ENCODE measurements around the gene ARPC2. TPM values are rescaled to one million over a fixed set of nuclear protein-coding genes. Genes with fewer than 3 reads are reported as not detected.

The ARPC2 gene
- total RNA-seq, 2 donors from 2014 or later: 182 to 207 TPM

DNA sequence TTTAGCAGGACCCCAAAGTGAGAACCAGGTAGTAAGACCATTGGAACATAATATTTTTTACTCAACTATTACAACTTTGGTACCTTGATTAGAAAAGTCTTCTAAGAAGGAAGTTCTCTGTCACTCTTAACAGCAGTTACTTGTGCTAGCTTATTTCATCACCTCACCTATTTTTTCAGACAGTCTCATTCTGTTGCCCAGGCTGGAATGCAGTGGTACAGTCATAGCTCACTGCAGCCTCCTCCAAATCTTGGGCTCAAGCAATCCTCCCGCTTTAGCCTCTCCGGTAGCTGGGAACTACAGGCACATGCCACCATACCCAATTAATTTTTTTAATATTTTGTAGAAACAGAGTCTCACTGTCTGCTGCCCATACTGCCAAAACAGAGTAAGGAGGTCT lies 18.0 kb downstream of the ARPC2 start:
- H3K36me3 ChIP-seq: peaks cover under 1 to 6% of the 10 kb centered on the region in 2 donors
- no peak overlapping the region for H3K4me3 ChIP-seq
- H3K4me1 ChIP-seq (replicated peaks): no peaks in the 10 kb centered on the region
- 94% methylated on average over 2 of the region's 2 CpGs for WGBS
- no peak overlapping the region for H3K27ac ChIP-seq
- no peaks in the 10 kb centered on the region for H3K9me3 ChIP-seq
- intact Hi-C loops (cut with DNase I): no loop called here
- no peaks in the 10 kb centered on the region for H3K27me3 ChIP-seq (replicated peaks; ENCODE audit: insufficient read depth)
- no peak for TF ChIP-seq POLR2A (IDR thresholded peaks at IDR 0.05)
- TF ChIP-seq, protein P1, sequence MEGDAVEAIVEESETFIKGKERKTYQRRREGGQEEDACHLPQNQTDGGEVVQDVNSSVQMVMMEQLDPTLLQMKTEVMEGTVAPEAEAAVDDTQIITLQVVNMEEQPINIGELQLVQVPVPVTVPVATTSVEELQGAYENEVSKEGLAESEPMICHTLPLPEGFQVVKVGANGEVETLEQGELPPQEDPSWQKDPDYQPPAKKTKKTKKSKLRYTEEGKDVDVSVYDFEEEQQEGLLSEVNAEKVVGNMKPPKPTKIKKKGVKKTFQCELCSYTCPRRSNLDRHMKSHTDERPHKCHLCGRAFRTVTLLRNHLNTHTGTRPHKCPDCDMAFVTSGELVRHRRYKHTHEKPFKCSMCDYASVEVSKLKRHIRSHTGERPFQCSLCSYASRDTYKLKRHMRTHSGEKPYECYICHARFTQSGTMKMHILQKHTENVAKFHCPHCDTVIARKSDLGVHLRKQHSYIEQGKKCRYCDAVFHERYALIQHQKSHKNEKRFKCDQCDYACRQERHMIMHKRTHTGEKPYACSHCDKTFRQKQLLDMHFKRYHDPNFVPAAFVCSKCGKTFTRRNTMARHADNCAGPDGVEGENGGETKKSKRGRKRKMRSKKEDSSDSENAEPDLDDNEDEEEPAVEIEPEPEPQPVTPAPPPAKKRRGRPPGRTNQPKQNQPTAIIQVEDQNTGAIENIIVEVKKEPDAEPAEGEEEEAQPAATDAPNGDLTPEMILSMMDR (IDR thresholded peaks at IDR 0.05): no peak
- TF ChIP-seq POLR2AphosphoS5 (IDR thresholded peaks at IDR 0.05): no peak
- DNase-seq (ENCODE audit: low spot score): no peak

DNA sequence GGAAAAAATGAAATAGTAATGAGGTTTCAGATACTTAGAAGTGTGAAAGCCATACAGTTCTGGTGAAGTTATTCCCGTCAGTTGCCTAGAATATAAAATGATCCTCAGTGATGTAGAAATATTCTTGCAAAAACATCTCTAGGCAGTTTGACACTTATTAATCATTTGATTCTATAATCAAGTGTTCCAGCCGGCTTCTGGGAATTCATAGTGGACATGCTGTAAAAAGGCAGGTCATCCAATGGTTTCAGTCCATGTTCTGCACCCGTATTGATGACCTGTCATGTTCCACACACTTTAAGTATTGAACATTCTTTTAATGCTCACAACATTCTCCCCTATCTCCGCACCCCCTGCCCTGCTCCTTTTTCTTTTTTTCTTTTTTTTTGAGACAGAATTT lies 19.8 kb downstream of the ARPC2 start:
- H3K4me3 ChIP-seq: no peak overlapping the region
- no peak overlapping the region for H3K27ac ChIP-seq
- TF ChIP-seq POLR2AphosphoS5 (IDR thresholded peaks at IDR 0.05) (no peak), POLR2A (IDR thresholded peaks at IDR 0.05) (no peak)
- TF ChIP-seq, protein P1 (IDR thresholded peaks at IDR 0.05): no peak
- WGBS: 94% methylated on average over 4 of the region's 4 CpGs
- H3K27me3 ChIP-seq (replicated peaks; ENCODE audit: insufficient read depth): no peaks in the 10 kb centered on the region
- no peaks in the 10 kb centered on the region for H3K9me3 ChIP-seq
- peaks cover 6 to 9% of the 10 kb centered on the region in 2 donors for H3K36me3 ChIP-seq
- intact Hi-C loops (cut with DNase I): no loop called here
- no peaks in the 10 kb centered on the region for H3K4me1 ChIP-seq (replicated peaks)
- no peak for DNase-seq (ENCODE audit: low spot score)

DNA sequence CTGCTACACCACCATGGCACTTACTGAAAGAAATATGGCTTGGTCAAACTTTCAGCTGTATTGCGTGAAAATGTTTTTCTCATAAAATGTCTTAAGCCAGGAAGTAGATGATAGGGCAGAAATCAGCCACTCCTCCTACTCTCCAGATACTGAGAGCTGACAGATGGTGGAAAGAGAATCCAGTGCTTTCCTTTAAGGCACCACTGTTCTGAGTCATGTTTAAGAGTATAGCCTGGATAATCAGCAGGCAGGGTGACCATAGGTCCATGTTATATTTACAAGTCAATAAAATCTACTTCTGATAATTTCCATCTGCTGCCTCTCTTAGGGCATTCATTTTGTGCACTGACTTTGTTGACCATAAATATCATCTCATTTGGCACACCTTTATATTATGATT lies 21.9 kb downstream of the ARPC2 start:
- H3K27me3 ChIP-seq (replicated peaks; ENCODE audit: insufficient read depth): no peaks in the 10 kb centered on the region
- no peak overlapping the region for H3K4me3 ChIP-seq
- no peak for DNase-seq (ENCODE audit: low spot score)
- H3K36me3 ChIP-seq: peaks cover 6 to 9% of the 10 kb centered on the region in 2 donors
- WGBS: 82% methylated on average over 1 of the region's 1 CpG
- H3K9me3 ChIP-seq: no peaks in the 10 kb centered on the region
- no peaks in the 10 kb centered on the region for H3K4me1 ChIP-seq (replicated peaks)
- intact Hi-C loops (cut with DNase I): no loop called here
- no peak overlapping the region for H3K27ac ChIP-seq
- TF ChIP-seq POLR2AphosphoS5 (IDR thresholded peaks at IDR 0.05) (no peak), POLR2A (IDR thresholded peaks at IDR 0.05) (no peak)
- TF ChIP-seq, protein P1 (IDR thresholded peaks at IDR 0.05): no peak

DNA sequence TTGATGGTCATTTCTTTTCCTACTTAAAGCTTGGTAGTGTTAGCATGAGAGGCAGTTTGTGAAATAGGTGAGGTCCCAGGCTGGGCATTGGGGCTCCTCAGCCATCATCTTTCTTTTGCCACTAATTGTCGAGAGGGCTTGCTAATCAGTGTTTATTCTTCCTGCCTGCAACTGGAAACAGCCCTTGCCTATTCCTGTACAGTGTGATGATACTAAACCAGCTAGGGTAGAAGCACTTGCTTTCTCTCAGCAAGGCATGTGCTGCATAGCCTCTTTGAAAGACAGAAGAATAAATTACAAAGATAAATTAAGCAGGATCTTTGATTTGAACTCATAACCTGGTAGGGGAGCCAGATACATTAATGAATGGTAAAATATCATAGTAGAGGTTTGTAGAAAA lies 27.2 kb downstream of the ARPC2 start:
- H3K4me3 ChIP-seq: no peak overlapping the region
- no peaks in the 10 kb centered on the region for H3K27me3 ChIP-seq (replicated peaks; ENCODE audit: insufficient read depth)
- WGBS: 57% methylated on average over 1 of the region's 1 CpG
- no peaks in the 10 kb centered on the region for H3K9me3 ChIP-seq
- peaks cover 11 to 19% of the 10 kb centered on the region in 2 donors for H3K36me3 ChIP-seq
- TF ChIP-seq POLR2AphosphoS5 (IDR thresholded peaks at IDR 0.05) (no peak), POLR2A (IDR thresholded peaks at IDR 0.05) (no peak)
- TF ChIP-seq, protein P1 (IDR thresholded peaks at IDR 0.05): no peak
- H3K27ac ChIP-seq: no peak overlapping the region
- no peak for DNase-seq (ENCODE audit: low spot score)
- intact Hi-C loops (cut with DNase I): no loop called here
- H3K4me1 ChIP-seq (replicated peaks): no peaks in the 10 kb centered on the region

DNA sequence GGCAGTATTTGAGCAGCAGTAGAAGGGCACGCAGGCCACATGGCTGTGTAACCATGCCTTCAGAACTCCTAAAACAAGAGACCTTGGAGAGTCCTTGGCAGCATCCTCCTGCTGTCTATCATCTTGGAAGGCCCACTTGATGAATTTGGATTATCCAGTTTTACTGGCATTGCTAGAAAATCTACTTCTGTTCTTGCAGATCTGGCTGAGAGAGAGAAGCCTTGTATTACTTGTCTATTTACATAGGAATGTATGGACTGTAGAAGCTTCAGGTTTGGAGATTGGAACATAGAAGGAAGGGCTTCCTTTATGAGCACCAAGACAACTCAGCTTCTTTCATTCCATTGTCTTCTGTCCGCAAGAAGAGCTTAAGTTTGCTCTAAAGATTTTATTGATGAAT lies 27.7 kb downstream of the ARPC2 start:
- peak; percentile 23 for TF ChIP-seq POLR2AphosphoS5 (IDR thresholded peaks at IDR 0.05)
- TF ChIP-seq, protein P1 (IDR thresholded peaks at IDR 0.05): no peak
- Histone ChIP-seq H3K27me3 (replicated peaks; ENCODE audit: insufficient read depth) (no peaks in the 10 kb centered on the region), H3K27ac (no peak overlapping the region), H3K36me3 (peaks cover 16 to 23% of the 10 kb centered on the region in 2 donors), H3K9me3 (no peaks in the 10 kb centered on the region), H3K4me3 (no peak overlapping the region), H3K4me1 (replicated peaks) (no peaks in the 10 kb centered on the region)
- intact Hi-C loops (cut with DNase I): no loop called here
- DNase-seq (ENCODE audit: low spot score): no peak
- 72% methylated on average over 2 of the region's 2 CpGs for whole genome bisulfite sequencing
